Neutrophil (primary cell): ENCODE results near the gene KIAA1671.

Experiments
- H3K27ac ChIP-seq: fragments of 200-600 bp; sonication (generic); 2 replicates; pipeline ENCODE4 v1.5.1; 2016; ENCODE audit warnings: mild to moderate bottlenecking, moderate library complexity
- H3K27me3 ChIP-seq: fragments of 200-600 bp; sonication (generic); 2 replicates; pipeline ENCODE4 v1.6.0; 2016; ENCODE audit warnings: mild to moderate bottlenecking
- H3K36me3 ChIP-seq: fragments of 200-600 bp; sonication (generic); 2 replicates; pipeline ENCODE4 v1.5.1; 2017
- H3K4me1 ChIP-seq, 2 experiments: fragments of 200-600 bp in 1 of 2; sonication (generic) in 1 of 2; 1 replicate in 1 of 2; 2 replicates in 1 of 2; pipeline versions ENCODE4 v1.5.1 to v1.6.1; 2013 to 2016; ENCODE audit warnings: low read depth in 1 of 2, low read length in 1 of 2, mild to moderate bottlenecking in 1 of 2, moderate library complexity in 1 of 2; ENCODE audit not compliant: control insufficient read depth in 1 of 2, insufficient read depth in 1 of 2
- H3K4me3 ChIP-seq, 2 experiments: fragments of 200-600 bp in 1 of 2; sonication (generic) in 1 of 2; 1 replicate in 1 of 2; 2 replicates in 1 of 2; pipeline ENCODE4 v1.5.1; 2013 to 2016; ENCODE audit warnings: low read depth in 1 of 2, low read length in 1 of 2, mild to moderate bottlenecking in 1 of 2, moderate library complexity in 1 of 2
- H3K9me3 ChIP-seq: fragments of 200-600 bp; sonication (generic); 2 replicates; pipeline ENCODE4 v1.5.1; 2016
- CTCF ChIP-seq: fragments of 200-600 bp; sonication (generic); IDR thresholded peaks from 2 replicates; pipeline ENCODE4 v1.5.1; 2016; ENCODE audit warnings: antibody characterized with exemption

KIAA1671 gene

DNA sequence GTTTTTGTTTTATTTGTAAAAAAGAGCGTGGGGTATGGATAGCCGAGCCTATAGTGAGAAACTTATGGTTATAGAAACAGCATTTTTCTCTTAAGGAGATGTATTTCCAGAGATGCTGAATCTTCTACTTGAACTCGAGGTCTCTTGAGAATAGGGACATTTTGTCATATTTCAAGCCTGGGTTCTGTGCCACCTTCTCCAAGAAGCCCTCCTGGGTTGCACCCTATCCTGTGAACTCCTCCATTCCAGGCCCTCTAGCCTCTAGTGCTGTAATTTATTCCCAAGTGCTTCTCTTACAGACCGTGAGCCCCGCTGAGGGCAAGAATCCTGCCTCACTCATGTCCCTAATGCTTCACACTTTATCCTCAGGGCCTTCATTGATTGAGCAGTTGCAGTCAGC, 108.6 kb downstream of the KIAA1671 start:
- H3K27ac ChIP-seq, result no peak overlapping the region
- H3K4me1 ChIP-seq, result no peaks in the 10 kb centered on the region
- peaks cover 25% of the 10 kb centered on the region for H3K27me3 ChIP-seq
- H3K4me3 ChIP-seq, result no peak overlapping the region
- no peaks in the 10 kb centered on the region for H3K36me3 ChIP-seq
- H3K9me3 ChIP-seq, result no peaks in the 10 kb centered on the region
- TF ChIP-seq CTCF, result no peak

DNA sequence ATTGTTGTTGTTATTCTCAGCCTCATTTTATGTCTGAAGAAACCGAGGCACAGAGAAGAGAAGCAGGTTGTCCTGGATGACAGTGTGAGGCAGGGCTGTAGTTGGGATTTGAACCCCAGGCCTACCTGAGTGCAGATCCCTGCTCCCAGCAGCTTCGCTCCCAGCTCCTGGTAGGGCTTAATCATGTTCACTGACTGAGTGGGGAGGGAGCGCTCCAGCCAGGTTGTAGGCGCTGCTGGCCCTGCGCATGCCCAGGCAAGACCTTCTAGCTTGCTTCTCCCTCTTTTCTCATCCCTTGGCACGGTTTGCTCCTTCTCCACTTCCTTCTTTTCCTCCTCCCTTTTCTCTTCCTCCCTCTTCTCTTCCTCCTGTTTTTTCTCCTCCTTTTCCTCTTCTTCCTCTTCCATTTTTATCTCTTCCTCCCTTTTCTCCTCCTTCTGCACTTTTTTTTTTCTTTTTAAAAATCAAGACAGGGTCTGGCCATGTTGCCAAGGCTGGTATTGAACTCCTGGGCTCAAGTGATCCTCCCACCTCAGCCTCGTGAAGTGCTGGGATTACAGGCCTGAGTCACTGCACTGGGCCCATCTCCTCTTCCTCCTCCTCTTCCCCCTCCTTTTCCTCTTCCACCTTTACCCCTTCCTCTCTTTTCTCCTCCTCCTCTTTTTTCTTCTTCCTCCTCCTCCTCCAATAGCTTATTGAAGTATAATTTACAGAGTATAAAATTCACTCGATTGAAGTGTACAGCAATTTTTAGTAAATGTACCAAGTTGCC, 109.3 kb downstream of the KIAA1671 start:
- Histone ChIP-seq H3K27ac (no peak overlapping the region), H3K36me3 (no peaks in the 10 kb centered on the region), H3K4me3 (no peak overlapping the region), H3K4me1 (no peaks in the 10 kb centered on the region), H3K27me3 (peaks cover 25% of the 10 kb centered on the region), H3K9me3 (no peaks in the 10 kb centered on the region)
- no peak for TF ChIP-seq CTCF

GRCh38 chr22:25062386-25063085, 110.0 kb downstream of the KIAA1671 start:
- peaks cover 25% of the 10 kb centered on the region for H3K27me3 ChIP-seq
- no peak for TF ChIP-seq CTCF
- H3K4me1 ChIP-seq, result no peaks in the 10 kb centered on the region
- no peak overlapping the region for H3K4me3 ChIP-seq
- no peaks in the 10 kb centered on the region for H3K36me3 ChIP-seq
- H3K27ac ChIP-seq, result no peak overlapping the region
- H3K9me3 ChIP-seq, result no peaks in the 10 kb centered on the region

GRCh38 chr22:25064894-25065560, 112.5 kb downstream of the KIAA1671 start:
- no peaks in the 10 kb centered on the region for H3K4me1 ChIP-seq
- no peak for TF ChIP-seq CTCF

DNA sequence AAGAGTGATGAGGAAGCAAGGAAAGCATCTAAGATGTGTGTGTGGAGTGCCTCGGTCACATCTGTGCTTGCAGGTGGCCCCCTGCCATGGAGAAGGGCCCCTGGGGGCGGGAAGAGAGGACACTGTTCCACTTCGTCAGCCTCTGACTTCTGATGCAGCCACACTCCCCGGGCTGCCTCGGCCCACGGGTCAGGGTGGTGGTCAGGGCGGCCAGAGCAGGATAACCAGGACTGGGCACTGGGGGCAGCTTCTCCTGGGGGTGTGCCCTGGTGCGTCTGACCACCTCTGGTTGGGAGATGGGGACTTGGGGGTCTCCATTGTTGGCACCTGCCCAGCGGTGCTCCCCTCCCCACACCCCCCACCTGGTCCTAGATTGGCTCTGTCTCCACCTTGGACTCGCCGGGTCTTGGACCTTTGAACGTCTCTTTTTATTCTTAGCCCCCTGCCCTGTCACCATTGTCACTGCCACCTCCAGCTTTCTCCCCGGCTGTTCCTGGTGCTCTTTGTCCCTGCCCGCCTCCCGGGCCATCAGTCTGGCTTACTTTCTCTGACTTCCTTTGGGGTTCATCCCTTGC, 114.4 kb downstream of the KIAA1671 start:
- Histone ChIP-seq H3K27me3 (peaks cover 49% of the 10 kb centered on the region), H3K4me1 (no peaks in the 10 kb centered on the region), H3K4me3 (no peak overlapping the region), H3K27ac (no peak overlapping the region), H3K9me3 (no peaks in the 10 kb centered on the region), H3K36me3 (no peaks in the 10 kb centered on the region)
- no peak for TF ChIP-seq CTCF

More at GRCh38 chr22:25064894-25065560, 112.5 kb downstream of the KIAA1671 start:
- Histone ChIP-seq H3K4me3 (no peak overlapping the region), H3K27ac (no peak overlapping the region), H3K27me3 (peaks cover 41% of the 10 kb centered on the region), H3K36me3 (no peaks in the 10 kb centered on the region), H3K9me3 (no peaks in the 10 kb centered on the region)
